Smooth muscle cell (in vitro differentiated cells): Measurements from ENCODE around the gene KDM4C. TPM values are rescaled to one million over a fixed set of nuclear protein-coding genes. Genes with fewer than 3 reads are reported as not detected.
"Not testable (repeated sequence)": the region's sequence is repeated elsewhere in the genome, so short reads cannot be mapped to it uniquely, and the experiment has no call there.

Experiments
- DNase-seq: peaks from one replicate; lab custom pipeline; 2025; ENCODE audit not compliant: unreplicated experiment; lab: John Stamatoyannopoulos, UW
- H2AFZ ChIP-seq: fragments of 200-600 bp; sonication (generic); 2 replicates; pipeline ENCODE4 v1.6.0; 2016; ENCODE audit warnings: antibody characterized with exemption, low read depth, mild to moderate bottlenecking
- H3F3A ChIP-seq: fragments of 200-600 bp; sonication (generic); 2 replicates; pipeline ENCODE4 v1.6.0; 2017; ENCODE audit warnings: antibody characterized with exemption, low read depth
- H3K27ac ChIP-seq: fragments of 200-600 bp; sonication (generic); 2 replicates; pipeline ENCODE4 v1.5.1; 2016; ENCODE audit warnings: low read depth, mild to moderate bottlenecking
- H3K27me3 ChIP-seq: fragments of 200-600 bp; sonication (generic); 2 replicates; pipeline ENCODE4 v1.6.1; 2016; ENCODE audit warnings: low read depth, mild to moderate bottlenecking
- H3K36me3 ChIP-seq: fragments of 200-600 bp; sonication (generic); 2 replicates; pipeline ENCODE4 v1.5.1; 2016; ENCODE audit warnings: low read depth
- H3K4me1 ChIP-seq: fragments of 200-600 bp; sonication (generic); 2 replicates; pipeline ENCODE4 v1.5.1; 2016; ENCODE audit warnings: low read depth
- H3K4me2 ChIP-seq: fragments of 200-600 bp; sonication (generic); 2 replicates; pipeline ENCODE4 v1.6.0; 2016; ENCODE audit warnings: mild to moderate bottlenecking
- H3K4me3 ChIP-seq: fragments of 200-600 bp; sonication (generic); 2 replicates; pipeline ENCODE4 v1.5.1; 2016; ENCODE audit warnings: mild to moderate bottlenecking
- H3K79me2 ChIP-seq: fragments of 200-600 bp; sonication (generic); 2 replicates; pipeline ENCODE4 v1.6.0; 2016; ENCODE audit warnings: low read depth, mild to moderate bottlenecking
- H3K9ac ChIP-seq: fragments of 200-600 bp; sonication (generic); 2 replicates; pipeline ENCODE4 v1.6.0; 2016; ENCODE audit warnings: low read depth
- H3K9me3 ChIP-seq: fragments of 200-600 bp; sonication (generic); replicated peaks from 2 replicates; pipeline ENCODE4 v1.5.1; 2016; ENCODE audit warnings: low read depth
- H4K20me1 ChIP-seq: fragments of 200-600 bp; sonication (generic); 2 replicates; pipeline ENCODE4 v1.6.0; 2016; ENCODE audit warnings: low read depth
- CTCF ChIP-seq: fragments of 200-600 bp; sonication (generic); IDR thresholded peaks from 2 replicates; pipeline ENCODE4 v1.5.1; 2017; ENCODE audit warnings: borderline replicate concordance, mild to moderate bottlenecking, antibody characterized with exemption; ENCODE audit not compliant: insufficient read depth, poor library complexity, severe bottlenecking
- WGBS: methylation state at CpG from one replicate; pipeline ENCODE4 v1.1.7; 2016; ENCODE audit warnings: low lambda C conversion rate; 5-methylcytosine and 5-hydroxymethylcytosine counted together
- polyA plus RNA-seq: library from polyadenylated mRNA; unstranded; fragments of >200 nt; fragmentation: Nextera tagmentation; extraction: Ambion mirVana; gene quantifications from 2 replicates; pipeline ENCODE4 v1.2.1, GENCODE V29; 2016
- total RNA-seq: library from RNA; depleted of rRNA; stranded (reverse); fragments of >200 nt; gene quantifications from 2 replicates; pipeline ENCODE4 v1.2.3, GENCODE V29; 2014

Gene KDM4C
- total and polyA plus RNA-seq, 2 experiments from 2014 or later: 7.5 to 20.2 TPM

GRCh38 chr9:6794936-6795335 lies 37.2 kb downstream of the KDM4C start:
- H3K9me3 ChIP-seq: no peaks in the 10 kb centered on the region
- DNase-seq: no peak
- no peaks in the 10 kb centered on the region for H3K4me1 ChIP-seq
- no peak overlapping the region for H3K27ac ChIP-seq
- H3K4me3 ChIP-seq: no peak overlapping the region
- peaks cover 54% of the 10 kb centered on the region for H4K20me1 ChIP-seq
- H3K27me3 ChIP-seq: no peaks in the 10 kb centered on the region
- TF ChIP-seq CTCF: no peak
- peaks cover 12% of the 10 kb centered on the region for H3K36me3 ChIP-seq
- 100% methylated on average over 1 of the region's 1 CpG for WGBS
- H3K9ac ChIP-seq: no peak overlapping the region
- H3F3A ChIP-seq: no peaks in the 10 kb centered on the region
- no peak overlapping the region for H3K4me2 ChIP-seq
- H3K79me2 ChIP-seq: peaks cover 5% of the 10 kb centered on the region
- H2AFZ ChIP-seq: no peak overlapping the region

GRCh38 chr9:6802926-6803325 lies 45.2 kb downstream of the KDM4C start:
- 98% methylated on average over 4 of the region's 4 CpGs for WGBS
- H3K79me2 ChIP-seq: peaks cover 5% of the 10 kb centered on the region
- TF ChIP-seq CTCF: no peak
- H4K20me1 ChIP-seq: peaks cover 17% of the 10 kb centered on the region
- H3K9me3 ChIP-seq: no peaks in the 10 kb centered on the region
- no peak for DNase-seq
- no peak overlapping the region for H3K4me2 ChIP-seq
- H3K36me3 ChIP-seq: no peaks in the 10 kb centered on the region
- H3K9ac ChIP-seq: no peak overlapping the region
- H3K4me1 ChIP-seq: no peaks in the 10 kb centered on the region
- no peak overlapping the region for H3K27ac ChIP-seq
- H3K27me3 ChIP-seq: no peaks in the 10 kb centered on the region
- no peak overlapping the region for H3K4me3 ChIP-seq
- no peaks in the 10 kb centered on the region for H3F3A ChIP-seq
- no peak overlapping the region for H2AFZ ChIP-seq

- no peak for DNase-seq
- H3F3A ChIP-seq: no peaks in the 10 kb centered on the region
- H3K36me3 ChIP-seq: no peaks in the 10 kb centered on the region
- no peaks in the 10 kb centered on the region for H3K27me3 ChIP-seq
- no peak for TF ChIP-seq CTCF
- H3K27ac ChIP-seq: no peak overlapping the region
- peaks cover 29% of the 10 kb centered on the region for H4K20me1 ChIP-seq
- no peak overlapping the region for H3K4me3 ChIP-seq
- H3K4me1 ChIP-seq: no peaks in the 10 kb centered on the region
- H3K79me2 ChIP-seq: no peaks in the 10 kb centered on the region
- WGBS: 91% methylated on average over 1 of the region's 1 CpG
- H3K9me3 ChIP-seq: no peaks in the 10 kb centered on the region
- no peak overlapping the region for H2AFZ ChIP-seq
- H3K9ac ChIP-seq: no peak overlapping the region
- no peak overlapping the region for H3K4me2 ChIP-seq
Observed at GRCh38 chr9:6805532-6805931, 47.8 kb downstream of the KDM4C start.

GRCh38 chr9:6806318-6806717 lies 48.5 kb downstream of the KDM4C start:
- DNase-seq, H3K27me3 ChIP-seq, H3F3A ChIP-seq, H3K4me2 ChIP-seq, H3K36me3 ChIP-seq, H3K27ac ChIP-seq, H2AFZ ChIP-seq, H3K4me1 ChIP-seq, H3K4me3 ChIP-seq, H3K79me2 ChIP-seq, H3K9ac ChIP-seq, H3K9me3 ChIP-seq: not testable (repeated sequence)
- H4K20me1 ChIP-seq: peaks cover 34% of the 10 kb centered on the region
- over 99% methylated on average over 6 of the region's 6 CpGs for WGBS

GRCh38 chr9:6807669-6808068 lies 49.9 kb downstream of the KDM4C start:
- H3F3A ChIP-seq, H3K27ac ChIP-seq, H3K9me3 ChIP-seq, H3K79me2 ChIP-seq, H3K4me3 ChIP-seq, DNase-seq, H3K9ac ChIP-seq, H3K36me3 ChIP-seq, H3K27me3 ChIP-seq, H3K4me1 ChIP-seq, H3K4me2 ChIP-seq, H2AFZ ChIP-seq: not testable (repeated sequence)
- WGBS: 97% methylated on average over 5 of the region's 30 CpGs
- peaks cover 30% of the 10 kb centered on the region for H4K20me1 ChIP-seq
